Measurements from ENCODE around the gene RASSF8.

DNA sequence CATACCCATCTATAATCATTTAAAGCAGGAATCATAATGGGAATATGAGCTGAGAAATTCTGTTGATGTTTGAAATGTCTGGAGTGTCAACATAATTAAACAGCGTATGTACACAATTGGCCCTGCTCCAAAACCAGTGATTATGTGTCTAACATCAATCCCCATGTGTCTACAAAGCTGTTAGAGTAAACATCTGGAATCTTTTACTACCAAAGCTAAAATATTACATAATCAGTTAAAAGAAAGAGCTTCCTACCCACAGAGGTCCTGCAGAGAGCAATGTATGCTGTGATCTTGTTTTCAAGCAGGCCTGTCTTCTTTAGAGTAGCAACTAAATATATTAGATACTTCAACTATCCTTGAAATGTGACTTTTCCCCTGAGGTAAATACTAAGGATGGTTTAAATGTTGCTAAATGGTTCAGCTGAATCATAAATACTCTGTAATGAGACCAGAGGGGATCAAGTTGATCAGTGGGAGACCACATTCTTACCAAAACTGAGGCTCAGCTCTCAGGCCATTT lies 74.3 kb downstream of the RASSF8 start:
- TF ChIP-seq YY1 (IDR thresholded peaks at IDR 0.05; ENCODE audit: low read depth) (no peak), EP300 (IDR thresholded peaks at IDR 0.05; ENCODE audit: borderline replicate concordance) (no peak), CEBPB (IDR thresholded peaks at IDR 0.05) (no peak), TEAD4 (IDR thresholded peaks at IDR 0.05) (no peak), CREB1 (IDR thresholded peaks at IDR 0.05; ENCODE audit: low read depth) (no peak), RAD21 (IDR thresholded peaks at IDR 0.05; ENCODE audit: low read depth) (no peak), FOXM1 (IDR thresholded peaks at IDR 0.05; ENCODE audit: borderline replicate concordance, low read depth) (no peak), TCF12 (IDR thresholded peaks at IDR 0.05; ENCODE audit: low read depth) (no peak), ZBTB7A (IDR thresholded peaks at IDR 0.05; ENCODE audit: low read depth) (no peak), EGR1 (IDR thresholded peaks at IDR 0.05) (no peak), TAF1 (IDR thresholded peaks at IDR 0.05; ENCODE audit: low read depth) (no peak)
- TF ChIP-seq, protein P1, sequence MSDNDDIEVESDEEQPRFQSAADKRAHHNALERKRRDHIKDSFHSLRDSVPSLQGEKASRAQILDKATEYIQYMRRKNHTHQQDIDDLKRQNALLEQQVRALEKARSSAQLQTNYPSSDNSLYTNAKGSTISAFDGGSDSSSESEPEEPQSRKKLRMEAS (IDR thresholded peaks at IDR 0.05), result no peak
- TF ChIP-seq, protein P2, sequence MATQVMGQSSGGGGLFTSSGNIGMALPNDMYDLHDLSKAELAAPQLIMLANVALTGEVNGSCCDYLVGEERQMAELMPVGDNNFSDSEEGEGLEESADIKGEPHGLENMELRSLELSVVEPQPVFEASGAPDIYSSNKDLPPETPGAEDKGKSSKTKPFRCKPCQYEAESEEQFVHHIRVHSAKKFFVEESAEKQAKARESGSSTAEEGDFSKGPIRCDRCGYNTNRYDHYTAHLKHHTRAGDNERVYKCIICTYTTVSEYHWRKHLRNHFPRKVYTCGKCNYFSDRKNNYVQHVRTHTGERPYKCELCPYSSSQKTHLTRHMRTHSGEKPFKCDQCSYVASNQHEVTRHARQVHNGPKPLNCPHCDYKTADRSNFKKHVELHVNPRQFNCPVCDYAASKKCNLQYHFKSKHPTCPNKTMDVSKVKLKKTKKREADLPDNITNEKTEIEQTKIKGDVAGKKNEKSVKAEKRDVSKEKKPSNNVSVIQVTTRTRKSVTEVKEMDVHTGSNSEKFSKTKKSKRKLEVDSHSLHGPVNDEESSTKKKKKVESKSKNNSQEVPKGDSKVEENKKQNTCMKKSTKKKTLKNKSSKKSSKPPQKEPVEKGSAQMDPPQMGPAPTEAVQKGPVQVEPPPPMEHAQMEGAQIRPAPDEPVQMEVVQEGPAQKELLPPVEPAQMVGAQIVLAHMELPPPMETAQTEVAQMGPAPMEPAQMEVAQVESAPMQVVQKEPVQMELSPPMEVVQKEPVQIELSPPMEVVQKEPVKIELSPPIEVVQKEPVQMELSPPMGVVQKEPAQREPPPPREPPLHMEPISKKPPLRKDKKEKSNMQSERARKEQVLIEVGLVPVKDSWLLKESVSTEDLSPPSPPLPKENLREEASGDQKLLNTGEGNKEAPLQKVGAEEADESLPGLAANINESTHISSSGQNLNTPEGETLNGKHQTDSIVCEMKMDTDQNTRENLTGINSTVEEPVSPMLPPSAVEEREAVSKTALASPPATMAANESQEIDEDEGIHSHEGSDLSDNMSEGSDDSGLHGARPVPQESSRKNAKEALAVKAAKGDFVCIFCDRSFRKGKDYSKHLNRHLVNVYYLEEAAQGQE (IDR thresholded peaks at IDR 0.05; ENCODE audit: low read depth), result no peak

Data from Ishikawa (cell line).